HG03159 (cell line): Measurements from ENCODE around the gene APOC3.

ENCODE experiments used
- ATAC-seq: cut with Tn5 transposase; IDR thresholded peaks from one replicate; pipeline ENCODE4 v1.9.1; 2021; ENCODE audit warnings: mild to moderate bottlenecking, moderate library complexity; ENCODE audit not compliant: unreplicated experiment

The APOC3 gene

DNA sequence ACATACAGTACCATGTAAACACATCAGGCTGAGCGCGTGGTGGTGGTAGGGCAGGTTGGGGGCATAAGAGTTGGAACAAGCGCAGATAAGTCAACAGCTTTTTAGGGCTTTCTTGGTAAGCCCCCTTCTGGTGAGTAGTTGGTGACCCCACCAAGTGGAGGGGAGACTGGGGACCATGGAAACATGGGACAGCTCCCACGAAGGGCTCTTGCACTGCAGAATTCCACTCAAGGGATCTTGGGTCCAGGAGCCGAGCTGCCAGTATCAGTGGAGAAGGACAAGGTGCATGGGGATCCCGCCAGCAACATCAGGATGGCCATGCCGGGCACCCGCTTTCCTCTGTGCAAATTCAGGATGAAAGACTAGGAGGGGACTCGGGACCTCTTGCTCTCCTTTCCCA lies 14.0 kb downstream of the APOC3 start:
- no peak for ATAC-seq

DNA sequence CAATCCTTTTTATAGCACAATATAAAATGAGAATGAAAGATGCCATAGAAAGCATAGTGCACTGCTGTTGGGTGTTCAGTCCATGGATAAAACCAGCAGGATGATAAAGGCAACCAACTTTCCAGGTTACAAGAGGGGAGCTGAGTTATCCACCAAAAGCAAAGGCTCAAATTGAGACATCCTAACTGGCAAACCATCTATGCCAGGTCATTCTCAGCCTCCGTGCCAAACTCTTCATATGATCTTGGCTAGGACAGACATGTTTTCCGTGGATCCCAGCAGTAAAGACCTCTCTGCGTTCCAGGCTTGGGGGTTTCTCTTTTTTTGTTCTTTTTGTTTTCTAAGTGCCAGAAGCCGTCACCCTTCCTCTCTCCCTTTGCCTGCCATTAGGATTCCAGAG lies 15.0 kb downstream of the APOC3 start:
- no peak for ATAC-seq

GRCh38 chr11:116847612-116848011 lies 17.9 kb downstream of the APOC3 start:
- ATAC-seq = no peak

- ATAC-seq = no peak
These were observed 19.4 kb downstream of the APOC3 start for GRCh38 chr11:116849060-116849459.

GRCh38 chr11:116849486-116849885 lies 19.8 kb downstream of the APOC3 start:
- no peak for ATAC-seq

- ATAC-seq = no peak
These were observed 21.9 kb downstream of the APOC3 start for GRCh38 chr11:116851626-116852025.

GRCh38 chr11:116852261-116853031 lies 22.7 kb downstream of the APOC3 start:
- no peak for ATAC-seq

- ATAC-seq = peak; percentile 89
These were observed 23.9 kb downstream of the APOC3 start for GRCh38 chr11:116853461-116854073.

DNA sequence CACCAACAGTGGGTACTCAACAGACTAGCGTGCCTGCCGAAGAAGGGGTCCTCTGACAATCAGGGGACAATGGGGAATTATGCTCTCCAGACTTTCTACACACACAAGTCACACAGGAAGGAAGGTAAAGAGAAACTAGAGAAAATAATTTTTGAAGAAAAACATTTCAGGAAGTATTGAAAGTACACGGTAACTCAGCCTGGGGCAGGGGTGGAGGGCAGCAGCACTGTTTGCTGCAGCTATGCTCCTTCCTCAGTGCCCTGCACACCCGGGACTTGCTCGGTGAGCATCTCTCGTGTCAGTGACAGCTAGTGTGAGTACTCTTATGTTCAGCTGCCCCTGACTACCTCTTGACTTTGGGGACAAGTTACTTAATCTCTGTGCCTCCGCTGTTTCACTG lies 25.7 kb downstream of the APOC3 start:
- ATAC-seq = no peak

GRCh38 chr11:116856423-116856822 lies 26.7 kb downstream of the APOC3 start:
- no peak for ATAC-seq

GRCh38 chr11:116857316-116857715 lies 27.6 kb downstream of the APOC3 start:
- no peak for ATAC-seq

DNA sequence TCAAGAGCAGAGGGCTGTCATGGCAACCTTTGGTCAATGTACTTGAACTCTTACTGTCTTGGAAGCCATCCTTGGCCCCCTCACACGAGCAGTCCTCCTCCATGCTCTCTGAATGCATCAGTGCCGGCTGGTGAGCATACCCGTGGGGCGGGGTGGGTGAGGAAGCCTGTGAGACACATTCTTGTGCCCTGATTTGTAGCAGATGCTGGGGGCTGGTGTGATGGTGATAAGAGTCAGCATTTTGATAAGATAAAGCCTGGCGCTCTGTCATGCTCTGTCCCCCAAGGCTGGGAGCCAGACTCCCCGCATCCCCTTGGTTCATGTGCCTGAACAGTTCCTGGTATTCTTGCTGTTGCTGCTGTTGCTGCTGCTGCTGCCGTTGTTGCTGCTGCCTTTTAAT lies 28.2 kb downstream of the APOC3 start:
- ATAC-seq = no peak

- ATAC-seq = no peak
These were observed 29.5 kb downstream of the APOC3 start for GRCh38 chr11:116859175-116859574.

DNA sequence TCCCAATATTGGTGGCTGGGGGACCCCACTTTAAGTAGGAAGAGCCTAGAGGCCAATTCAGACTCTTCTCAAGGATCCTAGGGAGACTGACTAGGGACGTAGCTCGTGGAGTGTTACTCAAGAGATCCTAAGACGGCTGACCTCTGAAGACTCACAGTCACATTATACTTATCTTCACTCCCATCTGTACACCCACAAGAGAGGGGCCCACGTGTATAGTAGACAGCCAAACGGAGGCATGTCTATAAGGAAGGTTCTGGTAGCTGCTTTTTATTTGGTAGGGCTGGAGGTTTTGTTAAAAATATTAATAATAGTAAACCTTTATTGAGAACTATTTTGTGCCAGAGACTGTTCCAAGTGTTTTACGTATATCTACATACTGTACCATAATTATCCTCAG lies 30.6 kb downstream of the APOC3 start:
- no peak for ATAC-seq

DNA sequence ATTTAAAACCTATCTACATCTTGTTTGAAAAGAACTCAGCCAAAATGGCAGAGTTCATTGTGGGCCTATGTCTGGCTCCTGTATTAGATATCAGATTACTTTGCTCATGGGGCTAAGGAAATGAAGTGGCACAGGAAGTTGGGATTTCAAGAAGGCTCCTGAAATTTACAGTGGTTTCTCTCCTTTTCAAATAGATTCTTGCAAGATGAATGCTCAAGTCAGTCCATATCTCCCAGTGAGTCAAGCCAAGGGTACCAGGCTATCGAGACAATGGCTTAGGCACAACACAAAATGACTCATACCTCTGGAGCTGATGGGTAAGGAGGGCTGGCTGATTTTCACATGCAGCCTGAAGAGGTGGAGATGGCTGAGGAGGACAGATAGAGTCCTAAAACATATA lies 31.8 kb downstream of the APOC3 start:
- ATAC-seq = no peak

DNA sequence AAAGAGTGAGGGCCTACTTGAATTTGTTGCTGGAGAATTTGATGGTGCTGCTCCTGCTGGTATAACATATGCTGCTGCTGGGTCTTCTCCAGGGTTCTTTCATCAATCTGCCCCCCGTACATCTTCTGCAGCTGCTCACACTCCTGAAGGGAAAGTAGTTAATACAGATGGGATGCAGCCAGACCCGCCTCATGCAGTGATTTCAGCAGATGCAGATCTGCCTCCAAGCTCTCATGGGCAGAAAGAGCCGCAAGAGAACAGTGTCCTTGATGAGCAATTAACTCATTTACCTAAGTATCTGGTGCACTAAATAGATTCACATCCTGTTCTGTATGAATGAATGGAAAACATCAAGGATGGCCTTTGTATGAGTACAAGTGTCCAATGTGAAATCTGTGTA lies 32.5 kb downstream of the APOC3 start:
- no peak for ATAC-seq

DNA sequence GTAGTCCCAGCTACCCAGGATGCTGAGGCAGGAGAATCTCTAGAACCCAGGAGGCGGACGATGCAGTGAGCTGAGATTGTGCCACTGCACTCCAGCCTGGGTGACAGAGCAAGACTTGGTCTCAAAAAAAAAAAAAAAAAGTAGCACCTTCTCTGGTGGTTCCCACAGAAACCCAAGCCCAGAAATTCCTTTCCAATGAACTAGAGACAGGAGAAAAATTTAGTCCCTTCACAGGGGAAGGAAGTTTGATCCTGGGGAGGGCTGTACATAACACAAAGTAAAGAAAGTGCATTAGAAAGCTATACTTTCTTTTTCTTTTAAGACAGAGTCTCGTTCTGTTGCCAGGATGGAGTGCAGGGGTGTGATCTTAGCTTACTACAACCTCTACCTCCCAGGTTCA lies 33.2 kb downstream of the APOC3 start:
- no peak for ATAC-seq

DNA sequence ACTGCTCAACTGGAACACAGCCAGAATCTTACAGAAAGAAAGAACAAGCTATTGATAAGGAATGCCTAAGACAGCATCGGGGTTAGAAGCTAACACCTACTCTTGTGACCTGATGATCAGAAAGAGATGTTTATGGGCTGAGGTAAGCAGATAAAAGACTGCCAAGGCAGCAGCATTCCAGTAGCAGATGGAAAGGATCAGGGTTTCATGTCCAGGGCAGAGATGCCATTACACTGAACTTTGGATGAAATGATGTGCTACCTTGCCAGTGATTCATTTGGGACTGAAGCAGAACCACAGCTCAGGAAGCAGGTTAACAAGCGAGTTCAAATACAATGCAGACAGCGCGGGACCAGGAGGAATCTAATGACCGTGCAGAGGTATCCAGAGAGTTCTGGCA lies 34.8 kb downstream of the APOC3 start:
- no peak for ATAC-seq

DNA sequence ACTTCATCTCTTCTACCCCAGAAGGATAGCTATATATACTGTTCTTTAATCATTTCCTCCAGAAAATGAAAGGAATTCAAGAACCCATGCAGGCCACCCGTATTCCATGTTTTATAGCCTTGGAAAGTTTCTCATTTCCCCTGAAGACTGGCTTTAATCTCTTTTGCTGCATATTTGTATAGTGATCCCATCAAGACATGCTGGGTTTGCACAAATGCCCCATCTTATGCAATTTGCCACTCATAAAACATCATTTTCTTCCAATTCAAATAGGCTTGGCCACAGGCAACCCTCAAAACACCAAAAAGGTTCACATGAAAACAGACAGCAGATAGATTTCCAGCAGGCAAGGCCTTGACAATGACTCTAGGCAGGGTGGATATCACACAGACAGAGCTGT lies 36.0 kb downstream of the APOC3 start:
- no peak for ATAC-seq

- ATAC-seq = no peak
These were observed 37.2 kb downstream of the APOC3 start for GRCh38 chr11:116866804-116867455.

- ATAC-seq = no peak
These were observed 37.9 kb downstream of the APOC3 start for GRCh38 chr11:116867619-116868018.

DNA sequence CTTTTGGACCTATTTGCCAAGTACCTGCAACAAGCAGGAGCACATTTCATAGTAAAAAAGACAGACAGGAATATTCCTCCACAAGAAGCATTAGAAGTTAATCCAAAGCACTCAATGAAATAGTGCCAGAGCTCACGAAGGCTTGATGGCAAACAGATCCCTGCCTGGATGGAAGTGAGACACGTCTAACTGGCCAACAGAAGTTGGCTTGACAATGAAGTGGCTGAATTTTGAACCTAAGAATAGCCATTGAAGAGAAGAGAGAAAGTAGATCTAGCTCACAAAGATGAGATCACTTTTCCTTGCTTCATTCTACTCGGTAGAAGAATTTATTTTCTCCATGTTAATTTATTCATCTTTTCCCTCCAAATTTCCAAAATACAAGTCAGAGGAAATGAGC lies 38.4 kb downstream of the APOC3 start:
- no peak for ATAC-seq
